SK-N-MC (cell line): Measurements from ENCODE around the gene VASP.

Experiments
- EZH2 ChIP-seq: fragments of 200-600 bp; sonication (generic); IDR thresholded peaks from one replicate; pipeline ENCODE4 v1.6.1; 2017; ENCODE audit warnings: antibody characterized with exemption
- POLR2AphosphoS5 ChIP-seq: IDR thresholded peaks from 2 replicates; pipeline ENCODE4 v1.6.1; 2012; ENCODE audit warnings: mild to moderate bottlenecking, low read depth, low read length, borderline replicate concordance

- TF ChIP-seq POLR2AphosphoS5 (no peak), EZH2 (no peak)
Observed at GRCh38 chr19:45495178-45495577, 12.1 kb upstream of the VASP start.
